HL-60 (cell line): ENCODE results near the gene DYNLT4.

Experiments
- DNase-seq, 2 experiments: peaks; one replicate each; pipeline ENCODE4 v3.0.0-alpha.2; 2010 to 2020; ENCODE audit warnings: low read depth in 1 of 2, low spot score in 1 of 2
- H3K27ac ChIP-seq: fragments of 250-450 bp; sonication (Bioruptor Pico); replicated peaks from 2 replicates; pipeline ENCODE4 v1.5.1; 2020; ENCODE audit warnings: mild to moderate bottlenecking, moderate library complexity
- H3K27me3 ChIP-seq: fragments of 250-450 bp; sonication (Bioruptor Pico); 2 replicates; pipeline ENCODE4 v1.5.1; 2021; ENCODE audit warnings: mild to moderate bottlenecking, moderate library complexity; ENCODE audit not compliant: insufficient read depth, poor library complexity, severe bottlenecking
- H3K4me3 ChIP-seq: replicated peaks from 2 replicates; pipeline ENCODE4 v1.5.1; 2011; ENCODE audit warnings: mild to moderate bottlenecking, control low read depth, low read length; ENCODE audit not compliant: insufficient read depth
- GABPA ChIP-seq: IDR thresholded peaks from 2 replicates; pipeline ENCODE4 v1.6.1; 2012; ENCODE audit warnings: low read depth
- POLR2AphosphoS5 ChIP-seq: IDR thresholded peaks from 2 replicates; pipeline ENCODE4 v1.6.1; 2012; ENCODE audit warnings: low read depth
- SPI1 ChIP-seq: IDR thresholded peaks from 2 replicates; pipeline ENCODE4 v1.6.1; 2012; ENCODE audit warnings: low read depth, mild to moderate bottlenecking, borderline replicate concordance
- TF ChIP-seq, protein P1 (sequence below): IDR thresholded peaks from one replicate; pipeline ENCODE4 v1.5.1; 2011; ENCODE audit warnings: low read length, control low read depth, inconsistent platforms; ENCODE audit not compliant: insufficient read depth
- TF ChIP-seq, protein P2 (sequence below): IDR thresholded peaks from 2 replicates; pipeline ENCODE4 v1.6.1; 2012; ENCODE audit warnings: low read depth; ENCODE audit not compliant: insufficient replicate concordance

DYNLT4 gene

DNA sequence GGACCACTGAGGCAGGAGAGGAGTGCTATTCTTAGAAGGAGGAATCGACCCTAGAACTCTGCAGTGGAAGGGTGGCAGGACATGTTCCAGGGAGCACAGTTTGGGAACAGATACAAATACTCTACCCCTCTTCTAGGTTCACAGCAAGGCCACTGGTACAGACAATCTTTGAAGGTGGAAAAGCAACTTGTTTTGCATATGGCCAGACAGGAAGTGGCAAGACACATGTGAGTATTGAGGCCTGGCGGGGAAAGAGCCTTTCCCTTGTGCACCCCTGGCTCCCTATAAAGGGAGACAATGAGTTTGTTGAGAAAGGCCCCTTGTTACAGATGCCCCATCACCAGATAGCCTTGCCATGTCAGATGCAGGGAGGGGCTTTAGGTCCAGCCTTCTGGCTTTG, 49.7 kb downstream of the DYNLT4 start:
- Histone ChIP-seq H3K27me3 (no peaks in the 10 kb centered on the region), H3K4me3 (no peak overlapping the region), H3K27ac (no peak overlapping the region)
- DNase-seq, result no peak
- TF ChIP-seq GABPA (no peak), SPI1 (no peak), POLR2AphosphoS5 (no peak)
- TF ChIP-seq, protein P1, sequence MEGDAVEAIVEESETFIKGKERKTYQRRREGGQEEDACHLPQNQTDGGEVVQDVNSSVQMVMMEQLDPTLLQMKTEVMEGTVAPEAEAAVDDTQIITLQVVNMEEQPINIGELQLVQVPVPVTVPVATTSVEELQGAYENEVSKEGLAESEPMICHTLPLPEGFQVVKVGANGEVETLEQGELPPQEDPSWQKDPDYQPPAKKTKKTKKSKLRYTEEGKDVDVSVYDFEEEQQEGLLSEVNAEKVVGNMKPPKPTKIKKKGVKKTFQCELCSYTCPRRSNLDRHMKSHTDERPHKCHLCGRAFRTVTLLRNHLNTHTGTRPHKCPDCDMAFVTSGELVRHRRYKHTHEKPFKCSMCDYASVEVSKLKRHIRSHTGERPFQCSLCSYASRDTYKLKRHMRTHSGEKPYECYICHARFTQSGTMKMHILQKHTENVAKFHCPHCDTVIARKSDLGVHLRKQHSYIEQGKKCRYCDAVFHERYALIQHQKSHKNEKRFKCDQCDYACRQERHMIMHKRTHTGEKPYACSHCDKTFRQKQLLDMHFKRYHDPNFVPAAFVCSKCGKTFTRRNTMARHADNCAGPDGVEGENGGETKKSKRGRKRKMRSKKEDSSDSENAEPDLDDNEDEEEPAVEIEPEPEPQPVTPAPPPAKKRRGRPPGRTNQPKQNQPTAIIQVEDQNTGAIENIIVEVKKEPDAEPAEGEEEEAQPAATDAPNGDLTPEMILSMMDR, result no peak
- TF ChIP-seq, protein P2, sequence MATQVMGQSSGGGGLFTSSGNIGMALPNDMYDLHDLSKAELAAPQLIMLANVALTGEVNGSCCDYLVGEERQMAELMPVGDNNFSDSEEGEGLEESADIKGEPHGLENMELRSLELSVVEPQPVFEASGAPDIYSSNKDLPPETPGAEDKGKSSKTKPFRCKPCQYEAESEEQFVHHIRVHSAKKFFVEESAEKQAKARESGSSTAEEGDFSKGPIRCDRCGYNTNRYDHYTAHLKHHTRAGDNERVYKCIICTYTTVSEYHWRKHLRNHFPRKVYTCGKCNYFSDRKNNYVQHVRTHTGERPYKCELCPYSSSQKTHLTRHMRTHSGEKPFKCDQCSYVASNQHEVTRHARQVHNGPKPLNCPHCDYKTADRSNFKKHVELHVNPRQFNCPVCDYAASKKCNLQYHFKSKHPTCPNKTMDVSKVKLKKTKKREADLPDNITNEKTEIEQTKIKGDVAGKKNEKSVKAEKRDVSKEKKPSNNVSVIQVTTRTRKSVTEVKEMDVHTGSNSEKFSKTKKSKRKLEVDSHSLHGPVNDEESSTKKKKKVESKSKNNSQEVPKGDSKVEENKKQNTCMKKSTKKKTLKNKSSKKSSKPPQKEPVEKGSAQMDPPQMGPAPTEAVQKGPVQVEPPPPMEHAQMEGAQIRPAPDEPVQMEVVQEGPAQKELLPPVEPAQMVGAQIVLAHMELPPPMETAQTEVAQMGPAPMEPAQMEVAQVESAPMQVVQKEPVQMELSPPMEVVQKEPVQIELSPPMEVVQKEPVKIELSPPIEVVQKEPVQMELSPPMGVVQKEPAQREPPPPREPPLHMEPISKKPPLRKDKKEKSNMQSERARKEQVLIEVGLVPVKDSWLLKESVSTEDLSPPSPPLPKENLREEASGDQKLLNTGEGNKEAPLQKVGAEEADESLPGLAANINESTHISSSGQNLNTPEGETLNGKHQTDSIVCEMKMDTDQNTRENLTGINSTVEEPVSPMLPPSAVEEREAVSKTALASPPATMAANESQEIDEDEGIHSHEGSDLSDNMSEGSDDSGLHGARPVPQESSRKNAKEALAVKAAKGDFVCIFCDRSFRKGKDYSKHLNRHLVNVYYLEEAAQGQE, result no peak
